CD4-positive, alpha-beta T cell (primary cell): ENCODE results near the gene FAM124A. TPM values are rescaled to one million over a fixed set of nuclear protein-coding genes. Genes with fewer than 3 reads are reported as not detected.

Experiments used
- ATAC-seq: fragments of 200-7000 bp; cut with Tn5 transposase; one replicate; pipeline ENCODE4 v1.10.0; 2022; ENCODE audit warnings: mild to moderate bottlenecking; ENCODE audit not compliant: poor library complexity
- CTCF ChIA-PET: fragments of 350-600 bp; sonication (Branson Sonifier 250); formaldehyde crosslinking; loops from one replicate; lab custom pipeline; 2021; ENCODE audit warnings: antibody characterized with exemption, inconsistent platforms; lab: Charles Lee
- POLR2A ChIA-PET: fragments of 350-600 bp; sonication (Branson Sonifier 250); formaldehyde crosslinking; loops from one replicate; lab custom pipeline; 2021; ENCODE audit warnings: antibody characterized with exemption, inconsistent platforms; lab: Charles Lee
- DNase-seq, 14 experiments: peaks; one replicate each; pipeline ENCODE4 v3.0.0-alpha.2; 2013 to 2020; ENCODE audit warnings: mixed read lengths in 2 of 14
- H3K27ac ChIP-seq, 2 donors: one replicate each; pipeline versions ENCODE4 v1.5.1 to v1.7.0; 2013; ENCODE audit warnings: low read length in 2 of 2, low read depth in 1 of 2, mild to moderate bottlenecking in 1 of 2
- H3K27me3 ChIP-seq, 2 experiments: 1 replicate in 1 of 2; 2 replicates in 1 of 2; pipeline versions ENCODE4 v1.6.1 to v1.7.0; 2013; ENCODE audit warnings: low read length in 2 of 2, control low read depth in 1 of 2, mild to moderate bottlenecking in 1 of 2, moderate library complexity in 1 of 2; ENCODE audit not compliant: insufficient read depth in 2 of 2, control insufficient read depth in 1 of 2
- H3K36me3 ChIP-seq: one replicate; pipeline ENCODE4 v1.6.1; 2013; ENCODE audit warnings: low read length, control low read depth; ENCODE audit not compliant: insufficient read depth
- H3K4me1 ChIP-seq: one replicate; pipeline ENCODE4 v1.6.1; 2013; ENCODE audit warnings: low read length, control low read depth; ENCODE audit not compliant: insufficient read depth
- H3K4me3 ChIP-seq: one replicate; pipeline ENCODE4 v1.5.1; 2013; ENCODE audit warnings: mild to moderate bottlenecking, low read length, moderate library complexity
- H3K9me3 ChIP-seq, 2 experiments: 1 replicate in 1 of 2; 2 replicates in 1 of 2; pipeline versions ENCODE4 v1.6.1 to v1.7.0; 2013; ENCODE audit warnings: low read length in 2 of 2, mild to moderate bottlenecking in 2 of 2, control low read depth in 1 of 2, moderate library complexity in 1 of 2; ENCODE audit not compliant: control insufficient read depth in 1 of 2, insufficient read depth in 1 of 2
- H3K27ac Mint-ChIP-seq: one replicate; pipeline ENCODE4 v1.8.0; 2020; ENCODE audit warnings: mixed read lengths
- H3K27me3 Mint-ChIP-seq: one replicate; pipeline ENCODE4 v1.8.0; 2021; ENCODE audit warnings: mixed read lengths
- H3K36me3 Mint-ChIP-seq: one replicate; pipeline ENCODE4 v1.8.0; 2021; ENCODE audit warnings: low read depth, mixed read lengths
- H3K4me1 Mint-ChIP-seq: one replicate; pipeline ENCODE4 v1.8.0; 2021; ENCODE audit warnings: low read depth, mixed read lengths
- H3K4me3 Mint-ChIP-seq: one replicate; pipeline ENCODE4 v1.8.0; 2020; ENCODE audit warnings: mild to moderate bottlenecking, mixed read lengths
- H3K9me3 Mint-ChIP-seq: one replicate; pipeline ENCODE4 v1.8.0; 2020; ENCODE audit warnings: mixed read lengths
- CTCF ChIP-seq: fragments of 200-600 bp; IDR thresholded peaks from one replicate; pipeline ENCODE4 v1.8.0; 2022; ENCODE audit warnings: antibody characterized with exemption, mild to moderate bottlenecking
- intact Hi-C, 2 experiments: fragments of 100-400 bp; cut with DNase I in 1 of 2; cut with micrococcal nuclease in 1 of 2; formaldehyde crosslinking; loops; one replicate each; pipeline versions ENCODE4 v1.15.1 to v1.9.0; 2023 to 2025; cut with DNase I, micrococcal nuclease
- total RNA-seq, 174 experiments: library from RNA in 2 of 174; stranded (reverse) in 2 of 174; gene quantifications; one replicate each; pipeline ENCODE4 v1.2.3 and lab custom pipeline; 2021 to 2026

The FAM124A gene
- total RNA-seq, 2 experiments from 2014 or later: not detected

GRCh38 chr13:51333826-51334225 is 111.6 kb downstream of the FAM124A start:
- ATAC-seq (no peak), DNase-seq (no peak)
- POLR2A ChIA-PET: no interaction called here
- H3K4me3 ChIP-seq: no peak overlapping the region
- H3K4me1 Mint-ChIP-seq: peaks cover 20% of the 10 kb centered on the region
- no peak for TF ChIP-seq CTCF
- no peaks in the 10 kb centered on the region for H3K27me3 Mint-ChIP-seq
- H3K27ac Mint-ChIP-seq: no peak overlapping the region
- no peak overlapping the region for H3K4me3 Mint-ChIP-seq
- H3K4me1 ChIP-seq: peaks cover 6% of the 10 kb centered on the region
- H3K9me3 ChIP-seq: no peaks in the 10 kb centered on the region
- intact Hi-C loops: no loop called here
- H3K9me3 Mint-ChIP-seq: no peaks in the 10 kb centered on the region
- H3K27ac ChIP-seq: no peak overlapping the region
- CTCF ChIA-PET: no interaction called here
- H3K27me3 ChIP-seq: no peaks in the 10 kb centered on the region
- H3K36me3 Mint-ChIP-seq: no peaks in the 10 kb centered on the region
- no peaks in the 10 kb centered on the region for H3K36me3 ChIP-seq

Other genes with a start within 250 kb of the FAM124A start
- not detected for gene C13orf42, start 111.1 kb upstream of the FAM124A start, total RNA-seq
- gene SERPINE3, start 117.3 kb downstream of the FAM124A start, total RNA-seq: not detected
- gene INTS6, start 230.6 kb downstream of the FAM124A start, total RNA-seq: 10 to 100 TPM; 40.8 to 45.8 TPM